Fibroblast of skin of right biceps (primary cell): ENCODE measurements around the gene KCNA5.
A peak's percentile ranks its signal among the peaks of the same experiment; 100 is the strongest.

Source experiments
- DNase-seq: peaks from one replicate; pipeline ENCODE4 v3.0.0-alpha.2; 2013

KCNA5 gene

GRCh38 chr12:5066251-5066650 is 22.6 kb downstream of the KCNA5 start:
- DNase-seq = peak; percentile 35

- no peak for DNase-seq
These were observed 24.4 kb downstream of the KCNA5 start for GRCh38 chr12:5068126-5068525.

GRCh38 chr12:5068619-5069018 is 24.9 kb downstream of the KCNA5 start:
- DNase-seq = no peak

- DNase-seq = no peak
These were observed 26.4 kb downstream of the KCNA5 start for GRCh38 chr12:5070090-5070489.

- no peak for DNase-seq
These were observed 27.8 kb downstream of the KCNA5 start for GRCh38 chr12:5071496-5071895.

GRCh38 chr12:5072311-5072710 is 28.6 kb downstream of the KCNA5 start:
- no peak for DNase-seq

- no peak for DNase-seq
These were observed 29.4 kb downstream of the KCNA5 start for GRCh38 chr12:5073054-5073453.

GRCh38 chr12:5073853-5074252 is 30.2 kb downstream of the KCNA5 start:
- DNase-seq = peak; percentile 66

- DNase-seq = no peak
These were observed 33.1 kb downstream of the KCNA5 start for GRCh38 chr12:5076761-5077160.

- DNase-seq = peak; percentile 69
These were observed 34.7 kb downstream of the KCNA5 start for GRCh38 chr12:5078423-5078822.

GRCh38 chr12:5081016-5081415 is 37.3 kb downstream of the KCNA5 start:
- DNase-seq = no peak

- DNase-seq = peak; percentile 94
These were observed 40.5 kb downstream of the KCNA5 start for GRCh38 chr12:5083955-5084849.

- peak; percentile 98 for DNase-seq
These were observed 42.2 kb downstream of the KCNA5 start for GRCh38 chr12:5085896-5086295.

- no peak for DNase-seq
These were observed 44.3 kb downstream of the KCNA5 start for GRCh38 chr12:5087831-5088554.

- DNase-seq = peak; percentile 81
These were observed 45.0 kb downstream of the KCNA5 start for GRCh38 chr12:5088586-5089264.

- DNase-seq = peak; percentile 61
These were observed 50.9 kb downstream of the KCNA5 start for GRCh38 chr12:5094551-5094950.

GRCh38 chr12:5094986-5095385 is 51.3 kb downstream of the KCNA5 start:
- DNase-seq = no peak
